Stomach (tissue), 9 donors: ENCODE results near the gene CYP4F11. TPM values are rescaled to one million over a fixed set of nuclear protein-coding genes. Genes with fewer than 3 reads are reported as not detected.

Experiments used
- DNase-seq, 2 donors: peaks; one replicate each; pipeline versions ENCODE4 v3.0.0 to v3.0.0-alpha.2; 2013 to 2019
- H3K27ac ChIP-seq, 5 donors: fragments of 200-600 bp in 4 of 5; sonication (generic) in 4 of 5; one replicate each; pipeline ENCODE4 v1.5.1; 2013 to 2019; ENCODE audit warnings: mild to moderate bottlenecking in 1 of 5, moderate library complexity in 1 of 5
- H3K27me3 ChIP-seq, 3 donors: fragments of 200-600 bp; sonication (generic); one replicate each; pipeline ENCODE4 v1.5.1; 2017 to 2019; ENCODE audit warnings: mixed run types in 1 of 3
- H3K36me3 ChIP-seq, 4 donors: fragments of 200-600 bp; sonication (generic); 1 replicate in 3 of 4; 2 replicates in 1 of 4; pipeline ENCODE4 v1.5.1; 2016 to 2019
- H3K4me1 ChIP-seq, 4 donors: fragments of 200-600 bp; sonication (generic); one replicate each; pipeline ENCODE4 v1.5.1; 2016 to 2019
- H3K4me3 ChIP-seq, 4 donors: fragments of 200-600 bp; sonication (generic) in 3 of 4; one replicate each; pipeline ENCODE4 v1.5.1; 2016 to 2019; ENCODE audit warnings: mild to moderate bottlenecking in 1 of 4
- H3K9me3 ChIP-seq, 4 donors: fragments of 200-600 bp; sonication (generic); one replicate each; pipeline ENCODE4 v1.5.1; 2016 to 2019
- EP300 ChIP-seq: sonication (generic); formaldehyde crosslinking; IDR thresholded peaks from one replicate; pipeline ENCODE4 v1.6.1; 2017; ENCODE audit warnings: antibody characterized with exemption
- POLR2A ChIP-seq, 4 donors: fragments of 450-650 bp; IDR thresholded peaks; one replicate each; pipeline ENCODE4 v1.6.1; 2016; ENCODE audit warnings: antibody characterized with exemption in 4 of 4, control low read depth in 2 of 4, mild to moderate bottlenecking in 1 of 4, moderate library complexity in 1 of 4
- POLR2AphosphoS5 ChIP-seq, 3 donors: sonication (generic); formaldehyde crosslinking; IDR thresholded peaks; one replicate each; pipeline ENCODE4 v1.6.1; 2016; ENCODE audit warnings: antibody characterized with exemption in 3 of 3
- whole genome bisulfite sequencing, 5 donors: extraction: QIAGEN DNeasy Blood & Tissue Kit in 3 of 5; methylation state at CpG; one replicate each; pipeline versions ENCODE4 v1.1.5 to v1.1.7; 2013 to 2018; 5-methylcytosine and 5-hydroxymethylcytosine counted together
- intact Hi-C: fragments of 100-400 bp; cut with DNase I; formaldehyde crosslinking; loops from one replicate; pipeline ENCODE4 v1.15.1; 2023; ENCODE audit warnings: low total_unique reads
- polyA plus RNA-seq, 3 donors: library from polyadenylated mRNA; stranded (reverse); fragments of 200-250 nt; gene quantifications; one replicate each; pipeline ENCODE4 v1.2.3, GENCODE V29; 2013
- small RNA-seq, 4 donors: library from RNA; depleted of rRNA; stranded (forward); fragments of <200 nt; gene quantifications; one replicate each; pipeline ENCODE3, GENCODE V24; 2016
- total RNA-seq, 5 donors: library from RNA; depleted of rRNA; stranded (reverse); fragments of >200 nt; gene quantifications; one replicate each; pipeline versions ENCODE4 v1.1.0 to v1.2.3, GENCODE V29; 2014 to 2016
- TF ChIP-seq, protein P1 (sequence below), 7 experiments: fragments of 450-650 bp in 4 of 7; fragments of 200-600 bp in 3 of 7; sonication (generic) in 3 of 7; IDR thresholded peaks; one replicate each; pipeline ENCODE4 v1.5.1; 2016 to 2019; ENCODE audit warnings: antibody characterized with exemption in 7 of 7, control low read depth in 2 of 7, mild to moderate bottlenecking in 1 of 7
- donor health status: healthy with polysubstance abuse.
- donor health status: Bipolar disorder and iron deficiency.
- donor health status: healthy.

The CYP4F11 gene
- total and polyA plus RNA-seq, 8 donors = 0.18 to 20.0 (median 1.5) TPM; not detected in 1

DNA sequence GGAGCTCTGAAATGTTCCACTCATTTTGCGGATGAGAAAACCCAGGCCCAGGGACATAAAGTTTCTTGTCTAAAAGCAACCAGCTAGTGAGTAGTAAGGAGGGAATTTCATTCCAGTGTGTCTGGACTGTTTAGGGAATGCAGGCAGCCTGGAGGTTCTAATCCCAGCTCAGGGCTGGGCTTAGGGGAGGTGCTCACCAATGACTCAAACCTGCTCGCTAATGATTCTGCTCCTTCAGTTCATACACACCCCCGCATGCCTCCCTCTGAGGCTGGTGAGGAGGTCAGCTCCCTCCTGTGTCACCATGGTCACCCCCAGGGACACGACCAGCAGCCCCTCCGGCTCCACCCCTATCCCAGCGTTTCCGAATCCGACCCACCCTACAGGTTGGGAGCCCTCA is 71.1 kb downstream of the CYP4F11 start:
- Histone ChIP-seq H3K4me1 (no peaks in the 10 kb centered on the region), H3K36me3 (no peaks in the 10 kb centered on the region), H3K27ac (no peak overlapping the region), H3K27me3 (peaks cover 0 to 23% (median 0%) of the 10 kb centered on the region in 3 donors), H3K4me3 (no peak overlapping the region), H3K9me3 (no peaks in the 10 kb centered on the region)
- WGBS, 5 donors = 63 to 77% (median 74%) methylated on average over 5 to 8 of the region's 8 CpGs
- intact Hi-C loops = no loop called here
- TF ChIP-seq EP300 (no peak), POLR2AphosphoS5 (IDR thresholded peaks at IDR 0.05) (no peak), POLR2A (IDR thresholded peaks at IDR 0.05) (no peak)
- TF ChIP-seq, protein P1, sequence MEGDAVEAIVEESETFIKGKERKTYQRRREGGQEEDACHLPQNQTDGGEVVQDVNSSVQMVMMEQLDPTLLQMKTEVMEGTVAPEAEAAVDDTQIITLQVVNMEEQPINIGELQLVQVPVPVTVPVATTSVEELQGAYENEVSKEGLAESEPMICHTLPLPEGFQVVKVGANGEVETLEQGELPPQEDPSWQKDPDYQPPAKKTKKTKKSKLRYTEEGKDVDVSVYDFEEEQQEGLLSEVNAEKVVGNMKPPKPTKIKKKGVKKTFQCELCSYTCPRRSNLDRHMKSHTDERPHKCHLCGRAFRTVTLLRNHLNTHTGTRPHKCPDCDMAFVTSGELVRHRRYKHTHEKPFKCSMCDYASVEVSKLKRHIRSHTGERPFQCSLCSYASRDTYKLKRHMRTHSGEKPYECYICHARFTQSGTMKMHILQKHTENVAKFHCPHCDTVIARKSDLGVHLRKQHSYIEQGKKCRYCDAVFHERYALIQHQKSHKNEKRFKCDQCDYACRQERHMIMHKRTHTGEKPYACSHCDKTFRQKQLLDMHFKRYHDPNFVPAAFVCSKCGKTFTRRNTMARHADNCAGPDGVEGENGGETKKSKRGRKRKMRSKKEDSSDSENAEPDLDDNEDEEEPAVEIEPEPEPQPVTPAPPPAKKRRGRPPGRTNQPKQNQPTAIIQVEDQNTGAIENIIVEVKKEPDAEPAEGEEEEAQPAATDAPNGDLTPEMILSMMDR (IDR thresholded peaks at IDR 0.05) = no peak
- no peak for DNase-seq

DNA sequence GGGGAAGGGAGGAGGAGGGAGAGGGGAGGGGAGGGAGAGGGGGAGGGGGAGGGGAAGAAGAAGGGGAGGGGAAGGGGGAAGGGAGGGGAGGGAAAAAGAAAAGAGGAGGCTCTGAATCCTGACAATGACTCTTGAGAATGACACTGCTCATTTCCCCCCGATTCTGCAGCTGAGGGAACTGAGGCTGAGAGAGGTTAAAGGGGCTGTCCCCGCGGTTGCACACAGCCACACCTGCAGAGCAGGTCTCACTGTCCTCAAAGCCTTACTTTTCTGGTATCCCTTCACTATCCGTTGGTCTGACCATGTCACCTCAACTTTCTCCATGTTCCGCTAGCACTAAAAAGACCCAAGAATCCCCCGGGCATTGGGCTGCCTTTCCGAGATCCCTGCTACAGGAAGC is 71.9 kb downstream of the CYP4F11 start:
- Histone ChIP-seq H3K27me3 (peaks cover 0 to 26% (median 0%) of the 10 kb centered on the region in 3 donors), H3K4me3 (no peak overlapping the region), H3K27ac (no peak overlapping the region), H3K9me3 (no peaks in the 10 kb centered on the region), H3K4me1 (no peaks in the 10 kb centered on the region), H3K36me3 (no peaks in the 10 kb centered on the region)
- intact Hi-C loops = no loop called here
- DNase-seq = no peak
- 43 to 53% (median 51%) methylated on average over 7 of the region's 7 CpGs for WGBS, 5 donors
- TF ChIP-seq, protein P1 (IDR thresholded peaks at IDR 0.05) = no peak
- TF ChIP-seq POLR2AphosphoS5 (IDR thresholded peaks at IDR 0.05) (no peak), EP300 (no peak)

Small RNAs within 50 kb of the gene (small RNA-seq; reads per million reads assigned to genes)
- 0 reads per million in 4 donors for gene CYP4F36P

Other genes with a start within 250 kb of the CYP4F11 start
- gene OR10H2, start 206.5 kb downstream of the CYP4F11 start, total RNA-seq = not detected
- gene OR10H2, start 206.5 kb downstream of the CYP4F11 start, polyA plus RNA-seq = not detected
- gene OR10H3, start 196.5 kb downstream of the CYP4F11 start, total RNA-seq = not detected
- not detected for gene OR10H3, start 196.5 kb downstream of the CYP4F11 start, polyA plus RNA-seq
- gene OR10H5, start 146.9 kb downstream of the CYP4F11 start, total RNA-seq = not detected
- not detected for gene OR10H5, start 146.9 kb downstream of the CYP4F11 start, polyA plus RNA-seq
- gene OR10H1, start 118.9 kb downstream of the CYP4F11 start, total RNA-seq = not detected
- gene OR10H1, start 118.9 kb downstream of the CYP4F11 start, polyA plus RNA-seq = not detected
- gene CYP4F2, start 36.5 kb downstream of the CYP4F11 start, total RNA-seq = 100 to 1,000 TPM in 1 of 5 donors, not detected in 4; 121 TPM
- gene CYP4F2, start 36.5 kb downstream of the CYP4F11 start, polyA plus RNA-seq = under 1 TPM in 1 of 3 donors, not detected in 2; 0.13 TPM
- not detected for gene OR10H4, start 14.5 kb upstream of the CYP4F11 start, total RNA-seq
- gene OR10H4, start 14.5 kb upstream of the CYP4F11 start, polyA plus RNA-seq = not detected
- 100 to 1,000 TPM; 167 to 609 (median 275) TPM for gene TPM4, start 142.0 kb upstream of the CYP4F11 start, total RNA-seq
- 100 to 1,000 TPM; 185 to 475 (median 427) TPM for gene TPM4, start 142.0 kb upstream of the CYP4F11 start, polyA plus RNA-seq
- gene RAB8A, start 177.4 kb upstream of the CYP4F11 start, total RNA-seq = 10 to 100 TPM in 3 of 5 donors, 1 to 10 TPM in 2; 1.8 to 49.4 (median 11.2) TPM
- 10 to 100 TPM; 25.4 to 63.4 (median 39.4) TPM for gene RAB8A, start 177.4 kb upstream of the CYP4F11 start, polyA plus RNA-seq
- gene HSH2D, start 209.2 kb upstream of the CYP4F11 start, total RNA-seq = 10 to 100 TPM in 3 of 5 donors, 1 to 10 TPM in 2; 6.2 to 24.5 (median 10.6) TPM
- 10 to 100 TPM in 1 of 3 donors, 1 to 10 TPM in 2; 8.2 to 17.7 (median 8.2) TPM for gene HSH2D, start 209.2 kb upstream of the CYP4F11 start, polyA plus RNA-seq
- gene CIB3, start 239.0 kb upstream of the CYP4F11 start, total RNA-seq = not detected
- gene CIB3, start 239.0 kb upstream of the CYP4F11 start, polyA plus RNA-seq = not detected